ENCODE measurements around the gene OR2B3. TPM values are rescaled to one million over a fixed set of nuclear protein-coding genes. Genes with fewer than 3 reads are reported as not detected.
"Not testable (repeated sequence)": the region's sequence is repeated elsewhere in the genome, so short reads cannot be mapped to it uniquely, and the experiment has no call there.

The OR2B3 gene
- not detected for total RNA-seq
- total RNA-seq (2013): not detected

GRCh38 chr6:29087213-29087612, at the start of gene OR2B3:
Gene OR2B3 (minus strand): TSS chr6:29087313. CDS start chr6:29087248, 65 bp downstream.
- H3K9me3 ChIP-seq (ENCODE audit: control insufficient read depth, insufficient read depth, low read length): no peaks in the 10 kb centered on the region
- H3K4me3 ChIP-seq (ENCODE audit: low read length): no peak within 1 kb of the TSS
- no peaks in the 10 kb centered on the region for H3K36me3 ChIP-seq (ENCODE audit: control insufficient read depth, insufficient read depth, low read length)
- H3K4me1 Mint-ChIP-seq: no peaks in the 10 kb centered on the region
- H3K36me3 Mint-ChIP-seq: no peaks in the 10 kb centered on the region
- H3K9me3 Mint-ChIP-seq: no peaks in the 10 kb centered on the region
- H3K27me3 ChIP-seq (ENCODE audit: control insufficient read depth, insufficient read depth, low read length): no peaks in the 10 kb centered on the region
- DNase-seq (no peak), ATAC-seq (no peak)
- H3K27me3 Mint-ChIP-seq (ENCODE audit: low read depth in 2 of 2): peaks cover 8 to 40% of the 10 kb centered on the region in 2 donors
- H3K4me1 ChIP-seq (ENCODE audit: control insufficient read depth, insufficient read depth, low read length): no peaks in the 10 kb centered on the region
- H3K27ac Mint-ChIP-seq: no peak within 1 kb of the TSS
- H3K27ac ChIP-seq (ENCODE audit: low read length): no peak within 1 kb of the TSS
- intact Hi-C loops (cut with micrococcal nuclease): no loop called here
- TF ChIP-seq CTCF (IDR thresholded peaks at IDR 0.05): no peak
- H3K4me3 Mint-ChIP-seq: no peak within 1 kb of the TSS
- no CpG with 5 or more reads among the region's 1 CpG for WGBS (ENCODE audit: insufficient coverage)

- no peak overlapping the region for H3K27ac ChIP-seq (ENCODE audit: low read length)
- no peak overlapping the region for H3K4me3 ChIP-seq (ENCODE audit: low read length)
- H3K4me3 Mint-ChIP-seq: no peak overlapping the region
- H3K4me1 ChIP-seq (ENCODE audit: control insufficient read depth, insufficient read depth, low read length): no peaks in the 10 kb centered on the region
- no peak overlapping the region for H3K27ac Mint-ChIP-seq
- no peaks in the 10 kb centered on the region for H3K27me3 ChIP-seq (ENCODE audit: control insufficient read depth, insufficient read depth, low read length)
- H3K9me3 Mint-ChIP-seq: no peaks in the 10 kb centered on the region
- no peaks in the 10 kb centered on the region for H3K36me3 ChIP-seq (ENCODE audit: control insufficient read depth, insufficient read depth, low read length)
- no peaks in the 10 kb centered on the region for H3K9me3 ChIP-seq (ENCODE audit: control insufficient read depth, insufficient read depth, low read length)
- TF ChIP-seq CTCF (IDR thresholded peaks at IDR 0.05): no peak
- intact Hi-C loops (cut with micrococcal nuclease): no loop called here
- H3K36me3 Mint-ChIP-seq: no peaks in the 10 kb centered on the region
- ATAC-seq: no peak
- no peak for DNase-seq
- peaks cover 10 to 57% of the 10 kb centered on the region in 2 donors for H3K27me3 Mint-ChIP-seq (ENCODE audit: low read depth in 2 of 2)
- WGBS (ENCODE audit: insufficient coverage): no CpG with 5 or more reads among the region's 2 CpGs
- H3K4me1 Mint-ChIP-seq: no peaks in the 10 kb centered on the region
These were observed 44.6 kb upstream of the OR2B3 start for GRCh38 chr6:29131691-29132090.

- H3K36me3 ChIP-seq (ENCODE audit: control insufficient read depth, insufficient read depth, low read length): no peaks in the 10 kb centered on the region
- DNase-seq: no peak
- H3K4me1 ChIP-seq (ENCODE audit: control insufficient read depth, insufficient read depth, low read length): no peaks in the 10 kb centered on the region
- H3K4me3 ChIP-seq (ENCODE audit: low read length): no peak overlapping the region
- H3K9me3 ChIP-seq (ENCODE audit: control insufficient read depth, insufficient read depth, low read length): no peaks in the 10 kb centered on the region
- Mint-ChIP-seq H3K27ac (no peak overlapping the region), H3K9me3 (no peaks in the 10 kb centered on the region), H3K36me3 (no peaks in the 10 kb centered on the region), H3K4me1 (no peaks in the 10 kb centered on the region), H3K27me3 (ENCODE audit: low read depth in 2 of 2) (peaks cover 14 to 47% of the 10 kb centered on the region in 2 donors), H3K4me3 (no peak overlapping the region)
- ATAC-seq: no peak
- WGBS (ENCODE audit: insufficient coverage): 90% methylated on average over 4 of the region's 4 CpGs
- H3K27ac ChIP-seq (ENCODE audit: low read length): no peak overlapping the region
- no peaks in the 10 kb centered on the region for H3K27me3 ChIP-seq (ENCODE audit: control insufficient read depth, insufficient read depth, low read length)
- intact Hi-C loops (cut with micrococcal nuclease): no loop called here
- no peak for TF ChIP-seq CTCF (IDR thresholded peaks at IDR 0.05)
These were observed 43.5 kb upstream of the OR2B3 start for GRCh38 chr6:29130644-29131043.

- no peaks in the 10 kb centered on the region for H3K36me3 Mint-ChIP-seq
- no peaks in the 10 kb centered on the region for H3K36me3 ChIP-seq (ENCODE audit: control insufficient read depth, insufficient read depth, low read length)
- no peaks in the 10 kb centered on the region for H3K4me1 Mint-ChIP-seq
- H3K4me3 Mint-ChIP-seq: no peak overlapping the region
- intact Hi-C loops (cut with micrococcal nuclease): no loop called here
- H3K27me3 ChIP-seq (ENCODE audit: control insufficient read depth, insufficient read depth, low read length): no peaks in the 10 kb centered on the region
- no peaks in the 10 kb centered on the region for H3K9me3 Mint-ChIP-seq
- H3K27me3 Mint-ChIP-seq (ENCODE audit: low read depth in 2 of 2): peaks cover 13 to 41% of the 10 kb centered on the region in 2 donors
- WGBS (ENCODE audit: insufficient coverage): 78% methylated on average over 15 of the region's 15 CpGs
- no peak for TF ChIP-seq CTCF (IDR thresholded peaks at IDR 0.05)
- H3K4me1 ChIP-seq (ENCODE audit: control insufficient read depth, insufficient read depth, low read length): no peaks in the 10 kb centered on the region
- no peak overlapping the region for H3K27ac Mint-ChIP-seq
- H3K9me3 ChIP-seq (ENCODE audit: control insufficient read depth, insufficient read depth, low read length): no peaks in the 10 kb centered on the region
- no peak overlapping the region for H3K4me3 ChIP-seq (ENCODE audit: low read length)
- no peak for DNase-seq
- ATAC-seq: no peak
- H3K27ac ChIP-seq (ENCODE audit: low read length): no peak overlapping the region
These were observed 42.4 kb upstream of the OR2B3 start for GRCh38 chr6:29129326-29130012.

GRCh38 chr6:29114964-29115363, 27.9 kb upstream of the OR2B3 start:
- H3K4me3 ChIP-seq (ENCODE audit: low read length); H3K9me3 Mint-ChIP-seq; H3K27ac ChIP-seq (ENCODE audit: low read length); H3K4me1 Mint-ChIP-seq; DNase-seq; H3K27me3 ChIP-seq (ENCODE audit: control insufficient read depth, insufficient read depth, low read length); H3K36me3 ChIP-seq (ENCODE audit: control insufficient read depth, insufficient read depth, low read length); intact Hi-C loops (cut with micrococcal nuclease); H3K4me3 Mint-ChIP-seq; H3K9me3 ChIP-seq (ENCODE audit: control insufficient read depth, insufficient read depth, low read length); ATAC-seq; H3K27ac Mint-ChIP-seq; H3K4me1 ChIP-seq (ENCODE audit: control insufficient read depth, insufficient read depth, low read length); H3K36me3 Mint-ChIP-seq: not testable (repeated sequence)
- peaks cover 18 to 31% of the 10 kb centered on the region in 2 donors for H3K27me3 Mint-ChIP-seq (ENCODE audit: low read depth in 2 of 2)
- WGBS (ENCODE audit: insufficient coverage): no CpG with 5 or more reads among the region's 3 CpGs

All from natural killer cell (primary cell).